Measurements from ENCODE around the gene HHATL. TPM values are rescaled to one million over a fixed set of nuclear protein-coding genes. Genes with fewer than 3 reads are reported as not detected.
A peak's percentile ranks its signal among the peaks of the same experiment; 100 is the strongest.

The HHATL gene
- total RNA-seq, 1 donor from 2014 or later, result not detected

DNA sequence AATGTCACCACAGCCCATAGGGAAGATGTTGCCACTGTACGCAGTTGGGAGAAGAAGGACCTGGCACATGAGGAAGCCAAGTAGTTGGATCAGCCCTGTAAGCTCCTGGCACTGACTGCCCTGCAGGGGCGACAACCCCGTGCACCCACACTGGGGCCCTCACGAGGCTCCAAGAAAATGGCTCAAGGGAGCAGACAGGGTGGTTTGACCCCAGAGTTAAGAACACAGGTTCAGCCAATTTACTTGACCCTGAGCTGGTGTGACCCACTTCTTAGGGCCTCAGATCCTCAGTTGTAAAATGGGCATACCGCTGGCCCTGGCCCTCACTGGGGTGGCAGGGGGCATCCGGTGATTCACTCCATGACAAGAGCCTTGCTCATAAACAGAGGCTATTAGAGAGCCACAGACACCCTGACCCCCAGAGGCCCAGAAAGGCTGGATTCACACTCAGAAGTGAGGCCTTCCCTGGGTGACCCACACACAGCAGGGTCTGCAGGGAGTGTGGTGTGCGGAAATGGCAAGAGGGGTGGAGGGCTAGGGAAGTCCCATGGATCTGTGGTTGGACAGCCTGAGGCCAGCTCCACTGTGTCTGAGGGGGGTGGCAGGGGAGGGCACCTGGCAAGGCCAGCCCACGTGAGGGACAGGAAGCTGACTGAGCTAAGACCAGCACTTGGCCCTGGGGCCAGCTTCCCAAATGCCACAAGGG lies 1.7 kb upstream of the HHATL start:
- no peak for DNase-seq (ENCODE audit: low spot score, unreplicated experiment)
- TF ChIP-seq, protein P1, sequence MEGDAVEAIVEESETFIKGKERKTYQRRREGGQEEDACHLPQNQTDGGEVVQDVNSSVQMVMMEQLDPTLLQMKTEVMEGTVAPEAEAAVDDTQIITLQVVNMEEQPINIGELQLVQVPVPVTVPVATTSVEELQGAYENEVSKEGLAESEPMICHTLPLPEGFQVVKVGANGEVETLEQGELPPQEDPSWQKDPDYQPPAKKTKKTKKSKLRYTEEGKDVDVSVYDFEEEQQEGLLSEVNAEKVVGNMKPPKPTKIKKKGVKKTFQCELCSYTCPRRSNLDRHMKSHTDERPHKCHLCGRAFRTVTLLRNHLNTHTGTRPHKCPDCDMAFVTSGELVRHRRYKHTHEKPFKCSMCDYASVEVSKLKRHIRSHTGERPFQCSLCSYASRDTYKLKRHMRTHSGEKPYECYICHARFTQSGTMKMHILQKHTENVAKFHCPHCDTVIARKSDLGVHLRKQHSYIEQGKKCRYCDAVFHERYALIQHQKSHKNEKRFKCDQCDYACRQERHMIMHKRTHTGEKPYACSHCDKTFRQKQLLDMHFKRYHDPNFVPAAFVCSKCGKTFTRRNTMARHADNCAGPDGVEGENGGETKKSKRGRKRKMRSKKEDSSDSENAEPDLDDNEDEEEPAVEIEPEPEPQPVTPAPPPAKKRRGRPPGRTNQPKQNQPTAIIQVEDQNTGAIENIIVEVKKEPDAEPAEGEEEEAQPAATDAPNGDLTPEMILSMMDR (IDR thresholded peaks at IDR 0.05; ENCODE audit: unreplicated experiment), result no peak
- Mint-ChIP-seq H3K4me3 (ENCODE audit: low read depth) (no peak overlapping the region), H3K27ac (no peak overlapping the region), H3K36me3 (ENCODE audit: insufficient read depth) (no peaks in the 10 kb centered on the region), H3K27me3 (peaks cover 10% of the 10 kb centered on the region), H3K9me3 (ENCODE audit: low read depth) (no peaks in the 10 kb centered on the region), H3K4me1 (ENCODE audit: low read depth) (no peaks in the 10 kb centered on the region)

DNA sequence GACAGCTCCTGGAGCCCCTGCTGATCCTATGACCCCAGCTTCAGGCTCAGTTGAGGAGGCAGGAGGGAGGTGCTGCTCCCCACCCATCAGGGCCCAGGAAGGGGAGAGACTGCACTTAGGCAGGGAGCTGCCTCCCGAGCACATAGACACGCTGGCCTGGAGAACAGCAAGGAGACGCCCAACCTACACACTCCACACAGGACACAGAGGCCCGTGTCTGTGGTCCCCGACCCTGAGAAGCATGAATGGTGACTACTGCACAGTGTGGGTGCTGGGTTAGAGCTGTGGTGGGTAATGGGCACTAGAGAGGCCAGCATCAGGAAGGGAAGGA lies 1.1 kb upstream of the HHATL start:
- Mint-ChIP-seq H3K27me3 (peaks cover 10% of the 10 kb centered on the region), H3K9me3 (ENCODE audit: low read depth) (no peaks in the 10 kb centered on the region), H3K36me3 (ENCODE audit: insufficient read depth) (no peaks in the 10 kb centered on the region), H3K4me1 (ENCODE audit: low read depth) (no peaks in the 10 kb centered on the region), H3K4me3 (ENCODE audit: low read depth) (no peak overlapping the region), H3K27ac (no peak overlapping the region)
- DNase-seq (ENCODE audit: low spot score, unreplicated experiment), result no peak
- TF ChIP-seq, protein P1 (IDR thresholded peaks at IDR 0.05; ENCODE audit: unreplicated experiment), result no peak

DNA sequence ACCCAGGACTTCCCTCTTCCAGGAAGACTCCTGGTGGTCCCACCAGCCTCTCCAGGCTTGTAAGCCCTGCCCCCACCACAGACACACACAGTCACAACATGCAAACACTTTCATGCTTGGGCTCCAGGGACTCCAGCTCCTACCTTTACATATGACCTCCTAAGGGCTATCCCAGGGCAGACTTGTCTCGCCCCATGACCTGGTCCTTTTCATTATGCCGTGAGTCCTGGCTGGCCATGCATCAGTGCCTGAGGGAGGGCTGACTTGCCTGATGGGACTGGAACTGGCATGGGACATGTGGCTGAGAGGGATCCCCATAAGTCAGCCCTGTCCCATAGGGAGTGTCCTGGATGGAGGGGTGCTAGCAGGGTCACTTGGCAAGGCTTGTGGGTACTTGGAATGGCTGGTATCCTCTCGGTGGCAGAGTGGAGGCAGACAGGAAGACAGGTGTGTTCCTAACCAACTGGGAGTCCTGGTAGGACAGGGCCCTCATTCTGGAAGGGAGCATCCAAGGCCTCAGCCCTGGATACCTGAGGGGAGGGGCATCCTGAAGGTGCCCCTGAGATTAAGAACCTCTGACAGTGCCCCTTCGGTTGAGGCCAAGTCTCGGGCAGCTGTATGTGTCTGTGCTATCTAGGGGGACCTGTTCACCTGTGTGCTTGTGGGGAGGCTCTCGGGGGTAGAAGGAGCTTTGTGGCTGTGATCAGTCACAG lies 540 bp upstream of the HHATL start:
- H3K27ac Mint-ChIP-seq, result no peak overlapping the region
- TF ChIP-seq, protein P1 (IDR thresholded peaks at IDR 0.05; ENCODE audit: unreplicated experiment), result no peak
- DNase-seq (ENCODE audit: low spot score, unreplicated experiment), result no peak
- H3K9me3 Mint-ChIP-seq (ENCODE audit: low read depth), result no peaks in the 10 kb centered on the region
- H3K36me3 Mint-ChIP-seq (ENCODE audit: insufficient read depth), result no peaks in the 10 kb centered on the region
- H3K4me3 Mint-ChIP-seq (ENCODE audit: low read depth), result no peak overlapping the region
- H3K27me3 Mint-ChIP-seq, result peaks cover 10% of the 10 kb centered on the region
- no peaks in the 10 kb centered on the region for H3K4me1 Mint-ChIP-seq (ENCODE audit: low read depth)

DNA sequence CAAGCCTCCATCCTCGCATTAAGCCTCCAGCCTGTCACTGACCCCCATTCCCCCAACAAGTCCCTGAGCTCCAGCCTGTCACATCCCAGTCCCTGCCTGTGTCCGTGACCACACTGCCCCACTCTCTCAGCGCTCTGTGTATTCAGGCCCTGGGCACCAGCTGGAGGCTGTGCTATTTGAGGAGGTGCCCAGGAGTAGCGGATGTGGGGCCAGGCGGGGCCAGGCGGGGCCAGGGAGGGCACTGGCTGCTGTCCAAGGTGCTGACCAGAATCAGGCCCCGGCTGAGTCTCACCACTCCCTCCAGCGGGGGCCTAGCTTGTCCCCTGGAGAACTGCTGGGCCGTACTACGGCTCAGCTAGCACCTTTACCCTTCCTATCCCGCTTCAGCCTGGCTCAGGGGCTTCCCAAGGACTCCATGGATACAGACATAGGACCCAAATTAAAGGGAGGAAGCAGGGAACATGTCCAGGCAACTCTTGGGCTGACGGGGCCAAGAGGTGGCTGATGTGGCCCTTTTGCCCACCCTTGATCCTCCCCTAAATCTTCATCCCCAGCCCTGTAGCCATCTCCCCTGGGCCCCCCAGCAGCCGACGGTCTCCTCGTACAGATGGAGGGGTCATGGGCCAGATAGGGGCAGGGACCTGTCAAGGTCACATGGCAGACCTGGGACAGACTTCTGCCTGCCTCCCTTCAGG lies 1.1 kb downstream of the HHATL start:
- H3K36me3 Mint-ChIP-seq (ENCODE audit: insufficient read depth), result no peaks in the 10 kb centered on the region
- peak; percentile 72 for DNase-seq (ENCODE audit: low spot score, unreplicated experiment)
- no peaks in the 10 kb centered on the region for H3K9me3 Mint-ChIP-seq (ENCODE audit: low read depth)
- no peaks in the 10 kb centered on the region for H3K4me1 Mint-ChIP-seq (ENCODE audit: low read depth)
- TF ChIP-seq, protein P1 (IDR thresholded peaks at IDR 0.05; ENCODE audit: unreplicated experiment), result no peak
- H3K27ac Mint-ChIP-seq, result no peak overlapping the region
- no peak overlapping the region for H3K4me3 Mint-ChIP-seq (ENCODE audit: low read depth)
- H3K27me3 Mint-ChIP-seq, result peaks cover 10% of the 10 kb centered on the region

All from progenitor cell of endocrine pancreas (in vitro differentiated cells).